Astrocyte (in vitro differentiated cells and primary cell): ENCODE data around the gene BMS1.

Source experiments
- EZH2 ChIP-seq: IDR thresholded peaks from 2 replicates; pipeline ENCODE4 v1.6.1; 2012; ENCODE audit warnings: mild to moderate bottlenecking, low read length, inconsistent platforms; ENCODE audit not compliant: insufficient read depth
- TF ChIP-seq, protein P1 (sequence below): IDR thresholded peaks from 2 replicates; pipeline ENCODE4 v1.5.1; 2011; ENCODE audit warnings: low read depth, mild to moderate bottlenecking, inconsistent platforms, low read length, moderate library complexity; ENCODE audit not compliant: insufficient read depth

DNA sequence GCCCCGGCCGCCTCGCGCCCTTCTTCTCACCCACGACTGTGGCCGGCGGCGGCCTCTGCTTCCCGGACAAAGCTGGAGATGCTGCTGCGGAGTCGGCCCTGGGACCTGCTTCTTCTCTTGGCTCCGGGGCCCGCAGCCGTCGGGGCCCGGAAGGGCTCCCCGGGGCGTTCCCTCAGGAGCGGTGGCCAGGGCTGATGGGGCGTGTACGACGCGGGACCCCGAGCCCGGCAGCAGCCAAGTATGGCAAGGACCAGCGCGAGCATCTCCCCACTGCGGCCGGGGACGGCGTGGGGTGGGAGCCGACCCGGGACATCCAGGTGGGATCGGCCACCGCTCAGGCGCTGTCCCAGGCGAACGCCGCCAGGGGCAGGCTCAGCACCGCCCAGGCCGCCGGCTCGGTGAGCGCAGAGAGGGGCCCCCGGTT lies 27.6 kb upstream of the BMS1 start:
- TF ChIP-seq, protein P1, sequence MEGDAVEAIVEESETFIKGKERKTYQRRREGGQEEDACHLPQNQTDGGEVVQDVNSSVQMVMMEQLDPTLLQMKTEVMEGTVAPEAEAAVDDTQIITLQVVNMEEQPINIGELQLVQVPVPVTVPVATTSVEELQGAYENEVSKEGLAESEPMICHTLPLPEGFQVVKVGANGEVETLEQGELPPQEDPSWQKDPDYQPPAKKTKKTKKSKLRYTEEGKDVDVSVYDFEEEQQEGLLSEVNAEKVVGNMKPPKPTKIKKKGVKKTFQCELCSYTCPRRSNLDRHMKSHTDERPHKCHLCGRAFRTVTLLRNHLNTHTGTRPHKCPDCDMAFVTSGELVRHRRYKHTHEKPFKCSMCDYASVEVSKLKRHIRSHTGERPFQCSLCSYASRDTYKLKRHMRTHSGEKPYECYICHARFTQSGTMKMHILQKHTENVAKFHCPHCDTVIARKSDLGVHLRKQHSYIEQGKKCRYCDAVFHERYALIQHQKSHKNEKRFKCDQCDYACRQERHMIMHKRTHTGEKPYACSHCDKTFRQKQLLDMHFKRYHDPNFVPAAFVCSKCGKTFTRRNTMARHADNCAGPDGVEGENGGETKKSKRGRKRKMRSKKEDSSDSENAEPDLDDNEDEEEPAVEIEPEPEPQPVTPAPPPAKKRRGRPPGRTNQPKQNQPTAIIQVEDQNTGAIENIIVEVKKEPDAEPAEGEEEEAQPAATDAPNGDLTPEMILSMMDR: no peak
- peak; percentile 48 for TF ChIP-seq EZH2
